OCI-LY1 (cell line): ENCODE data around the gene FITM2.

ENCODE experiments used
- CTCF ChIP-seq: fragments of 200-600 bp; sonication (generic), shearing (Covaris generic); IDR thresholded peaks from 2 replicates; pipeline ENCODE4 v1.5.1; 2017; ENCODE audit warnings: mild to moderate bottlenecking, antibody characterized with exemption, low read length, moderate library complexity, mixed read lengths
- EZH2 ChIP-seq: fragments of 200-600 bp; sonication (generic), shearing (Covaris generic); IDR thresholded peaks from 2 replicates; pipeline ENCODE4 v1.8.0; 2017; ENCODE audit warnings: borderline replicate concordance, mixed run types, mild to moderate bottlenecking, antibody characterized with exemption, low read length, moderate library complexity, mixed read lengths

- TF ChIP-seq CTCF (no peak), EZH2 (no peak)
These were observed 46.7 kb downstream of the FITM2 start for GRCh38 chr20:44264287-44264686.
